Transverse colon (tissue), 4 donors: ENCODE results near the gene CMBL.

ENCODE experiments used
- CTCF ChIP-seq, 5 experiments: fragments of 200-600 bp in 3 of 5; fragments of 450-650 bp in 2 of 5; sonication (generic) in 3 of 5; IDR thresholded peaks; 1 replicate in 2 of 5; 2 replicates in 3 of 5; pipeline ENCODE4 v1.5.1; 2016 to 2017; ENCODE audit warnings: antibody characterized with exemption in 5 of 5, inconsistent platforms in 3 of 5, mild to moderate bottlenecking in 2 of 5, moderate library complexity in 1 of 5
- EP300 ChIP-seq: sonication (generic); formaldehyde crosslinking; IDR thresholded peaks from one replicate; pipeline ENCODE4 v1.6.1; 2017; ENCODE audit warnings: antibody characterized with exemption, low read depth
- POLR2A ChIP-seq: fragments of 450-650 bp; IDR thresholded peaks from one replicate; pipeline ENCODE4 v1.6.1; 2016; ENCODE audit warnings: antibody characterized with exemption, mild to moderate bottlenecking, moderate library complexity
- POLR2AphosphoS5 ChIP-seq, 3 donors: sonication (generic); formaldehyde crosslinking; IDR thresholded peaks; one replicate each; pipeline ENCODE4 v1.6.1; 2016; ENCODE audit warnings: antibody characterized with exemption in 3 of 3

- no peak for TF ChIP-seq CTCF (IDR thresholded peaks at IDR 0.05)
- TF ChIP-seq POLR2A = no peak
- no peak for TF ChIP-seq POLR2AphosphoS5 (IDR thresholded peaks at IDR 0.05)
- no peak for TF ChIP-seq EP300
These were observed 15.9 kb downstream of the CMBL start for GRCh38 chr5:10291692-10292339.
